Stimulated activated CD8-positive, alpha-beta memory T cell treated with anti-CD3 and anti-CD28 coated beads, Interleukin-12 subunit alpha, Interleukin-12 subunit beta, amount 100 ng/mL, for 24 hours (primary cell): ENCODE results near the gene OCLN.
A peak's percentile ranks its signal among the peaks of the same experiment; 100 is the strongest.
"Not testable (repeated sequence)": the region's sequence is repeated elsewhere in the genome, so short reads cannot be mapped to it uniquely, and the experiment has no call there.

Source experiments
- DNase-seq: peaks from one replicate; pipeline ENCODE4 v3.0.0-alpha.2; 2020; ENCODE audit errors: extremely low read depth

The OCLN gene

GRCh38 chr5:69528035-69528434 lies 35.4 kb downstream of the OCLN start:
- DNase-seq = no peak

DNA sequence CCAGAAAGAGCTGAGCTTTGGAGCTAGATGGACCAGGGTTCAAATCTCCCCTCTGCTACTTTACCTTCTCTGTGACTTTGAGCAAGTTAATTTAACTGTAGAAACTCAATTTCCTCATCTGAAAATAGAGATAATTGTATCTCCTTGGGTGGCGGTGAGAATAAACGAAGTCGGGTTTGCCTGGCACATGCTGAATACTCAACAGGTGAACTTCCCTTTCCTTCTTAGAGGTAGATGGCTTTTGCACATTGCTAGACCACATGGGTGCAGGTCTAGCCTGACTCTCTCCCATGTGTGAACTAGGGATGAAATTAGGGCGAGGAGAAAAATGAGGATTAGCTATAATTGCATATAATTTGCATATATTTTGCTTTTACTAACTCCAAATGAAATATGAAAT lies 36.0 kb downstream of the OCLN start:
- DNase-seq = no peak

GRCh38 chr5:69530561-69531405 lies 38.2 kb downstream of the OCLN start:
- DNase-seq = no peak

- DNase-seq = no peak
Observed at GRCh38 chr5:69531406-69531801, 38.8 kb downstream of the OCLN start.

GRCh38 chr5:69537911-69538310 lies 45.3 kb downstream of the OCLN start:
- not testable (repeated sequence) for DNase-seq

GRCh38 chr5:69538735-69539134 lies 46.1 kb downstream of the OCLN start:
- not testable (repeated sequence) for DNase-seq

GRCh38 chr5:69541347-69541746 lies 48.8 kb downstream of the OCLN start:
- not testable (repeated sequence) for DNase-seq

GRCh38 chr5:69542838-69543618 lies 50.4 kb downstream of the OCLN start:
- not testable (repeated sequence) for DNase-seq

DNA sequence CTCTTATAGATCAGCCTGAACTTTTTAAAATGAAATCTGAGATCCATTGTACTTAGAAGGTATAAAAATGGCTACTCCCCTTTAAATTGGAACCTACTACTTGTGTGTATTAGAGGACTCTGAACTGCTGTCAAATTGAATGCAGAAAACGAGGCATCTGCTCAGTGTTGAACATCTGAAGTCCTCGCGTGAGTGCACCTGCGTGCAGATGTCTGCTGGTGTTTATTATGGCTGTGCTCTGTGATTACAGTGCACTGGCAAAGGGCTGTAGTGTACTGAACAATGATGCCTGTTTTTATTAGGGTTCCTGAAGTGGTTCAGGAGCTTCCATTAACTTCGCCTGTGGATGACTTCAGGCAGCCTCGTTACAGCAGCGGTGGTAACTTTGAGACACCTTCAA lies 52.0 kb downstream of the OCLN start:
- not testable (repeated sequence) for DNase-seq

DNA sequence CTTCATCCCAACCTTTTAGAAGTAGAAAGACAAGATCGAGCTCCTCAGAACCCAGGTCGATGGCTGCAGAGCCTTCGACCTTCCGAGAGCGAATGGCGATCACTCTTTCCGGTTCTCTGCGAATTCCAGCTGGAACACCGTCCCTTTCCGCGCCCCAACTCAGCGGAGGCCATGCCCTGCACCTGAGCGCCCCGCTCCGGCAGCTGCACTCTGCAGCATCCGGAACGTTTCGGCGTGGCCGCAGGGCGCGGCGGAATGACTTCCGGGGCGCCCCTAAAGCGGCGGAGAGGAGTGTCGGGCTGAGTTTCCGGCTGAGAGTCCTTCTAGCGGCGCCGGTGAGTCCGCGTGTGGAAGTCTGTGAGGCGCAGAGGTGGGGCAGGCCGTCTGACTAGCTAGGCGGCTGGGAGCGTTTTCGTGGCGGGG lies 67.3 kb downstream of the OCLN start, which contains the start of gene GTF2H2C:
Gene GTF2H2C, plus strand, starts transcription at position 284 of the 423 bp plus-strand sequence. CDS start 4,942 bp downstream, outside the sequence.
- DNase-seq = peak; percentile 40

GRCh38 chr5:69560587-69561431 lies 68.2 kb downstream of the OCLN start:
- DNase-seq = not testable (repeated sequence)

DNA sequence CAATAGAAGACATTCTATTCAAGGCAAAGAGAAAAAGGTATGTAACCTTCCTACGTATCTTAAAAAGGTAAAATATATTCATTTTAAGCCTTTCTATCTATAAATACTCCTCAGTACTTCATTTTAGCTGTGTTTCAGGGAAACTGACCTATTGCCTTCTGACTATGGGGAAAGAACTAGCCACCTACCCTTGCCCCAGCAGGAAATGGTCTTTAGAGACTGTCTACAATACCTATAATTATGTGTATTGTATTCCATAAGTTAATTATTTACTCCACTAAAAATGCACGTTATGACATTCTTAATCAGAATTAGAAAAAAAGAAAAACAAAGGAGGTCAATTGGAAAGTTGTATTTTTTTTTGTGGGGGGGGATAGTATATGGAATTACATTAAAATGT lies 73.6 kb downstream of the OCLN start:
- not testable (repeated sequence) for DNase-seq

DNA sequence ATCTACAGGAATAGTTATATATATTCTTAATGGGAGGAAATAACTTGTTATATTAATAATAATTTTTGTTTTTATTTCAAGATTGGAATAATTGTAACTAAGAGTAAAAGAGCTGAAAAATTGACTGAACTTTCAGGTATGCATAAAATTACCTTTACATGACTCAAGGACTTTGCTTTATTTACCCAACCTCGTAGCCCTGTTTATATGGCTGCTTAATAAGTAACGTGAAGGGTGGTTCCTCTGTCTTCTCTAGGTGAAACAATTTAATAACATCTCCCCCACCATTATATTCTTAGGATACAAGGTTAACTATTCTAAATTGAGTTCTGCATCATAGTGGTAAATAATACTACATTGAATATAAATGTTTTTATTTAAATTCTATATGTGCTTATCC lies 75.5 kb downstream of the OCLN start:
- DNase-seq = not testable (repeated sequence)

- DNase-seq = not testable (repeated sequence)
Observed at GRCh38 chr5:69583356-69583755, 90.8 kb downstream of the OCLN start.

DNA sequence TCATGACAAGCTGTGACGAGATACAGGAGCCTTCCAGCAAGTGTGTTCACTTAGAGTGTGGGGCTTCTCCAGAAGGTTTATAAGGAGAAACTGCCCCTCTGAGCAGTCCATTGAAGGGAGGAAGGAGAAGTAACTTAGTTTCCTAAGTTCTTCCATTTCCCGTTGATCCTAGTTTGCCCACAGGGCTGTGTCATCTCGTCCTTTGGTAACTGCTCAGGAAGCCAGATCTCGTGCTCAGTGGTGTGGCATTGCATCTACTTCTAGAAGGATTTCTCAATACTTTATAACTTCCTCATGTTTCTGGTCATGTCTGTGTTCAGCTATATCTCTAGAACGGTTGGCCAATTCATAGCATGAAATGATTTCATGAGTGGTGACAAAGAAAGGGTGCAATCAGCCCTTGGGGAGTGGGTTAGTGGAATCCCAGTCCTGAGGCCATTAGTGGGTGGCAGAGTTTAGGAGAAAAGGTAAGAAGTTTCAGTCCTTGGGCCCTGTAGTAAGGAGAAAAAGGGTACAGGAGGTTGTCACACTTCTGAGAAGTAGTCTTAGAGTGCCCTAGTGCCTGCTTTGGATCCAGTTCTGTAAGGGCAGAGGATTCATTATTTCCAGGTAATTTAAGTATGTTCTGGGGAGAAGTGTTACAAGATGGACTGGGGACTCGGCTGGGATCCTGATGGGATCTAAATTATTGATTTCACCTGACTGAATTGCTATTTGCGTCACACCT lies 103.7 kb downstream of the OCLN start:
- not testable (repeated sequence) for DNase-seq

DNA sequence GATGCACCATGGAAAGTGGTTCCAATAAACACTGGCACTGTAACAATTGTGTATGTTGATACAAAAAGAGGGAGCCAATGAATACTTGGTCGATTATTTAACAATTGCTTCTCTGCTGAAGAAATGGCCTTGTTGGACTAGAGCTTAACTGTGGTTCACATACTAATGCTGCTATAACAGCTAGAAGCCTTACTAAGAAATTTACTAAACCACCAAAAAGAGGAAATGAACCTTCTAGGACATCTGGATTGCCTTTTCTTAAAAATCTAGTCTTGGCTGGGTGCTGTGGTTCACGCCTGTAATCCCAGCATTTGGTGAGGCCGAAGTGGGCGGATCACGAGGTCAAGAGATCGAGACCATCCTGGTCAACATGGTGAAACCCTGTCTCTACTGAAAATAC lies 109.4 kb downstream of the OCLN start:
- not testable (repeated sequence) for DNase-seq

GRCh38 chr5:69606839-69607238 lies 114.2 kb downstream of the OCLN start:
- DNase-seq = not testable (repeated sequence)
